Suprapubic skin (tissue), 4 donors: Measurements from ENCODE around the gene IQGAP2. TPM values are rescaled to one million over a fixed set of nuclear protein-coding genes. Genes with fewer than 3 reads are reported as not detected.

Experiments used
- DNase-seq, 2 donors: peaks; one replicate each; pipeline ENCODE4 v3.0.0-alpha.2; 2019; ENCODE audit warnings: low spot score in 2 of 2
- H3K27ac ChIP-seq: fragments of 200-600 bp; sonication (generic); one replicate; pipeline ENCODE4 v1.5.1; 2019
- H3K27me3 ChIP-seq: fragments of 200-600 bp; sonication (generic); one replicate; pipeline ENCODE4 v1.5.1; 2019
- H3K36me3 ChIP-seq: fragments of 200-600 bp; sonication (generic); one replicate; pipeline ENCODE4 v1.5.1; 2019
- H3K4me1 ChIP-seq: fragments of 200-600 bp; sonication (generic); one replicate; pipeline ENCODE4 v1.5.1; 2019
- H3K4me3 ChIP-seq: fragments of 200-600 bp; sonication (generic); one replicate; pipeline ENCODE4 v1.5.1; 2019; ENCODE audit warnings: mild to moderate bottlenecking
- H3K9me3 ChIP-seq: fragments of 200-600 bp; sonication (generic); one replicate; pipeline ENCODE4 v1.5.1; 2019
- CTCF ChIP-seq, 2 donors: fragments of 200-600 bp in 1 of 2; fragments of 450-650 bp in 1 of 2; sonication (generic) in 1 of 2; IDR thresholded peaks; one replicate each; pipeline ENCODE4 v1.5.1; 2016 to 2019; ENCODE audit warnings: antibody characterized with exemption in 2 of 2, mild to moderate bottlenecking in 1 of 2, moderate library complexity in 1 of 2
- EP300 ChIP-seq: sonication (generic); formaldehyde crosslinking; IDR thresholded peaks from one replicate; pipeline ENCODE4 v1.6.1; 2017; ENCODE audit warnings: antibody characterized with exemption
- POLR2A ChIP-seq, 2 donors: fragments of 450-650 bp; IDR thresholded peaks; one replicate each; pipeline ENCODE4 v1.6.1; 2017; ENCODE audit warnings: antibody characterized with exemption in 2 of 2, mild to moderate bottlenecking in 2 of 2, moderate library complexity in 2 of 2
- POLR2AphosphoS5 ChIP-seq, 3 donors: sonication (generic); formaldehyde crosslinking; IDR thresholded peaks; one replicate each; pipeline ENCODE4 v1.6.1; 2017; ENCODE audit warnings: antibody characterized with exemption in 3 of 3
- WGBS: methylation state at CpG from one replicate; pipeline ENCODE4 v1.1.5; 2018; 5-methylcytosine and 5-hydroxymethylcytosine counted together
- total RNA-seq, 4 donors: library from RNA; depleted of rRNA; stranded (reverse); fragments of >200 nt; gene quantifications; one replicate each; pipeline ENCODE4 v1.1.0, GENCODE V29; 2016

Gene IQGAP2
- total RNA-seq, 4 donors from 2014 or later, result 10.1 to 49.0 (median 12.8) TPM

- Histone ChIP-seq H3K36me3 (no peaks in the 10 kb centered on the region), H3K9me3 (no peaks in the 10 kb centered on the region), H3K4me3 (no peak overlapping the region), H3K4me1 (no peaks in the 10 kb centered on the region), H3K27me3 (no peaks in the 10 kb centered on the region), H3K27ac (no peak overlapping the region)
- no peak for TF ChIP-seq CTCF (IDR thresholded peaks at IDR 0.05)
- no peak for TF ChIP-seq POLR2AphosphoS5 (IDR thresholded peaks at IDR 0.05)
- no peak for TF ChIP-seq EP300
- TF ChIP-seq POLR2A (IDR thresholded peaks at IDR 0.05), result no peak
- 58% methylated on average over 6 of the region's 6 CpGs for WGBS
- no peak for DNase-seq
Measured at GRCh38 chr5:76451031-76451701, 48.1 kb downstream of the IQGAP2 start.

- Histone ChIP-seq H3K27ac (no peak overlapping the region), H3K27me3 (no peaks in the 10 kb centered on the region), H3K9me3 (no peaks in the 10 kb centered on the region), H3K4me1 (no peaks in the 10 kb centered on the region), H3K4me3 (no peak overlapping the region), H3K36me3 (no peaks in the 10 kb centered on the region)
- no peak for TF ChIP-seq CTCF (IDR thresholded peaks at IDR 0.05)
- DNase-seq, result no peak
- WGBS, result 53% methylated on average over 4 of the region's 4 CpGs
Measured at GRCh38 chr5:76455531-76456133, 52.5 kb downstream of the IQGAP2 start.

- Histone ChIP-seq H3K36me3 (no peaks in the 10 kb centered on the region), H3K27ac (no peak overlapping the region), H3K4me3 (no peak overlapping the region), H3K4me1 (no peaks in the 10 kb centered on the region), H3K27me3 (no peaks in the 10 kb centered on the region), H3K9me3 (no peaks in the 10 kb centered on the region)
- TF ChIP-seq CTCF (IDR thresholded peaks at IDR 0.05) (no peak), POLR2AphosphoS5 (IDR thresholded peaks at IDR 0.05) (no peak), POLR2A (IDR thresholded peaks at IDR 0.05) (no peak), EP300 (no peak)
- 86% methylated on average over 4 of the region's 4 CpGs for WGBS
- no peak for DNase-seq
Measured at GRCh38 chr5:76456258-76456657, 53.2 kb downstream of the IQGAP2 start.

GRCh38 chr5:76457674-76458485 lies 54.8 kb downstream of the IQGAP2 start:
- no peaks in the 10 kb centered on the region for H3K27me3 ChIP-seq
- no peak overlapping the region for H3K4me3 ChIP-seq
- no peak overlapping the region for H3K27ac ChIP-seq
- DNase-seq, result no peak
- no peaks in the 10 kb centered on the region for H3K9me3 ChIP-seq
- H3K36me3 ChIP-seq, result no peaks in the 10 kb centered on the region
- TF ChIP-seq POLR2A (IDR thresholded peaks at IDR 0.05) (no peak), EP300 (no peak), POLR2AphosphoS5 (IDR thresholded peaks at IDR 0.05) (no peak), CTCF (IDR thresholded peaks at IDR 0.05) (no peak)
- no peaks in the 10 kb centered on the region for H3K4me1 ChIP-seq
- 67% methylated on average over 4 of the region's 4 CpGs for WGBS

- Histone ChIP-seq H3K36me3 (no peaks in the 10 kb centered on the region), H3K9me3 (no peaks in the 10 kb centered on the region), H3K4me3 (no peak overlapping the region), H3K4me1 (no peaks in the 10 kb centered on the region), H3K27me3 (no peaks in the 10 kb centered on the region), H3K27ac (no peak overlapping the region)
- TF ChIP-seq POLR2AphosphoS5 (IDR thresholded peaks at IDR 0.05) (no peak), POLR2A (IDR thresholded peaks at IDR 0.05) (no peak), CTCF (IDR thresholded peaks at IDR 0.05) (no peak), EP300 (no peak)
- WGBS, result 85% methylated on average over 1 of the region's 1 CpG
- no peak for DNase-seq
Measured at GRCh38 chr5:76458486-76458830, 55.4 kb downstream of the IQGAP2 start.
